ENCODE measurements around the gene SORBS1.

- TF ChIP-seq POLR2A (IDR thresholded peaks at IDR 0.05; ENCODE audit: low read length) (no peak), GATA1 (IDR thresholded peaks at IDR 0.05; ENCODE audit: low read depth, low read length) (no peak)
Measured at GRCh38 chr10:95268438-95268837, 292.7 kb downstream of the SORBS1 start.
